ENCODE measurements around the gene ABCA10.
"Not testable (repeated sequence)": the region's sequence is repeated elsewhere in the genome, so short reads cannot be mapped to it uniquely, and the experiment has no call there.

The ABCA10 gene

DNA sequence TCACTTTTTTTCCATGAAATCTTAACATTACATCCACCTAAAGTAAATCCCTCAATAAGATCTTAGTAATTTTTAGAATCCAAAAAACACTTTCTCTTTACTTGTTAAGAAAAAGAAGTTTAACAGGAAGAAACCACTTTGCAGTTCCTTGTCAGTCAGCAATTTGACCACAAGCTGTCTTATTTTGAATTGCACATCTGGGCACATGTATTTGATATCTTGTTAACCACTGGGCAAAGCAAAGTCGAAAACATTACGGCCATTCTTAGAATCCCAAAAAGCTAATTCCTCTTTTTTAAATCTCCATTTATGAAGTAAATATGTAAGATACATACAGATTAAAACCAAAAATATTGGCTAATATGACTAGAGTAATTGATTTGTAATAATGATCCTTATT is 1.1 kb downstream of the ABCA10 start:
- no peak overlapping the region for H3K9ac ChIP-seq (ENCODE audit: low read depth, low read length)
- H3K9me3 ChIP-seq (ENCODE audit: insufficient read depth, low read depth, low read length) = no peaks in the 10 kb centered on the region
- H3K27me3 ChIP-seq (ENCODE audit: insufficient read depth, low read length) = no peaks in the 10 kb centered on the region
- H3K4me3 ChIP-seq (ENCODE audit: low read length) = no peak overlapping the region
- H3K27ac ChIP-seq (ENCODE audit: low read length) = no peak overlapping the region
- H3K36me3 ChIP-seq (ENCODE audit: insufficient read depth, low read depth, low read length) = no peaks in the 10 kb centered on the region
- no peaks in the 10 kb centered on the region for H3K4me1 ChIP-seq (ENCODE audit: insufficient read depth, low read length)

DNA sequence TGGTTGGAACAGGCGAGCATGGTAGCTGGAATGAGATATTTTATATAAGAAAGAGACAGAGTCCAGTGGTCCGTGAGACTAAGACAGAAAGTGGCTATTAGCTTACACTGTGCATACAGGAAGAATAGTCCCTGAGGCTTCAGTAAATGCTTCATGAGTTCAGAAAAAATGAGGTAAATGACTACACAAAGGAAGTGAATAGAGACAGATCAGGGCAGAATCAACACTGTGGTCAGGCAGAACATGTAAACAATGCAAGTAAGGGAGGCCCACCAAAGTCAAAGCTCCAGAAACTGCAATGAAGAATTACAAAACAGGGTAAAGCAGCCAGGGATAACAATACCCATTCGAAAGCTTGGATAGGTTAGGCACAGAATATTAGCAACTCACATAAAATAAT is 4.8 kb downstream of the ABCA10 start:
- Histone ChIP-seq H3K27me3 (ENCODE audit: insufficient read depth, low read length) (no peaks in the 10 kb centered on the region), H3K9ac (ENCODE audit: low read depth, low read length) (no peak overlapping the region), H3K4me3 (ENCODE audit: low read length) (no peak overlapping the region), H3K36me3 (ENCODE audit: insufficient read depth, low read depth, low read length) (no peaks in the 10 kb centered on the region), H3K27ac (ENCODE audit: low read length) (no peak overlapping the region), H3K9me3 (ENCODE audit: insufficient read depth, low read depth, low read length) (no peaks in the 10 kb centered on the region), H3K4me1 (ENCODE audit: insufficient read depth, low read length) (no peaks in the 10 kb centered on the region)

DNA sequence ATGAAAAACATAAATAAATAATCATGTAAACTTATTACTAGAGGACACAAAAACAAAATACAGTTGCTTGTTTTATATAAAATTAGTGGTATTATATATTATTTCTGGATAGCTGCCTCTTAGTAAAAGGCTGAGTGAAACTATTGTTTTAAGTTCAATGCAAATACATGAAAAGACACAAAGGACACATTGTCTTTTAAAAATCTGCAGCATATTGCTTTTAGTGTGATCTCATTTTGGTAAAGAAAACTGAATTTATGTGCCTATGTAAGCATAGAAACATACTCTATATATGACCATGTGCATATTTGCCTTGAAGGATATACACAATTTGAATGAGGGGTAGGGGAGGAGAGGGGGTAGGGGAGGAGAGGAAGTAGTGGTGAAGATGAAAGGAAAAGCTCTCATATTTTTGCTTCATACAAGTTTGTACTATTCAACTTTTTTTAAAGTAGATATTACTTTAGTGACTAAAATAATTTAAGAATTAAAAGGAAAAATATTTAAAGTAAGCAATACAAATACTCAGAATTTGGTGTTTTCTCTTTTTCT is 5.8 kb downstream of the ABCA10 start:
- no peaks in the 10 kb centered on the region for H3K4me1 ChIP-seq (ENCODE audit: insufficient read depth, low read length)
- H3K27me3 ChIP-seq (ENCODE audit: insufficient read depth, low read length) = no peaks in the 10 kb centered on the region
- H3K9me3 ChIP-seq (ENCODE audit: insufficient read depth, low read depth, low read length) = no peaks in the 10 kb centered on the region
- no peaks in the 10 kb centered on the region for H3K36me3 ChIP-seq (ENCODE audit: insufficient read depth, low read depth, low read length)
- no peak overlapping the region for H3K4me3 ChIP-seq (ENCODE audit: low read length)
- H3K9ac ChIP-seq (ENCODE audit: low read depth, low read length) = no peak overlapping the region
- no peak overlapping the region for H3K27ac ChIP-seq (ENCODE audit: low read length)

DNA sequence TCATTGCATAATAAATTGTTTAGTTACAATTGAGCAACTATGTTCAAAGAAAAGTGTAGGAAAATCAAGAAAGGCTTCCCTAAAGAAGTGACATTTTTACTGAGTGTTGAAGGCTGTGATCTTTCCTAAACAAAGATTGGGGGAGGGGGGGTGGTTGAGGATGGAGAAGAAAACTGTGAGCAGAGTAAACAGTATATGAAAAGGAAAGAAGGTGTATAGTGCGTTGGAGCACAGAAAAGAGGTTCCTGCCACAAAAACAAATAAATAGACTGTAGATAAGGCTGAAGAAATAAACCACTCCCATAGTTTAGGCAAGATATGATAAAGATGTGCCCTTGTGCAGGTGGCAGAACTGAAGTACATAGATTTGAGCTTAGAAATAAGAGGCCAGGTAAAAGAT is 8.5 kb downstream of the ABCA10 start:
- Histone ChIP-seq H3K9me3 (ENCODE audit: insufficient read depth, low read depth, low read length) (no peaks in the 10 kb centered on the region), H3K36me3 (ENCODE audit: insufficient read depth, low read depth, low read length) (no peaks in the 10 kb centered on the region), H3K4me1 (ENCODE audit: insufficient read depth, low read length) (no peaks in the 10 kb centered on the region), H3K27me3 (ENCODE audit: insufficient read depth, low read length) (no peaks in the 10 kb centered on the region), H3K4me3 (ENCODE audit: low read length) (no peak overlapping the region), H3K27ac (ENCODE audit: low read length) (no peak overlapping the region), H3K9ac (ENCODE audit: low read depth, low read length) (no peak overlapping the region)

DNA sequence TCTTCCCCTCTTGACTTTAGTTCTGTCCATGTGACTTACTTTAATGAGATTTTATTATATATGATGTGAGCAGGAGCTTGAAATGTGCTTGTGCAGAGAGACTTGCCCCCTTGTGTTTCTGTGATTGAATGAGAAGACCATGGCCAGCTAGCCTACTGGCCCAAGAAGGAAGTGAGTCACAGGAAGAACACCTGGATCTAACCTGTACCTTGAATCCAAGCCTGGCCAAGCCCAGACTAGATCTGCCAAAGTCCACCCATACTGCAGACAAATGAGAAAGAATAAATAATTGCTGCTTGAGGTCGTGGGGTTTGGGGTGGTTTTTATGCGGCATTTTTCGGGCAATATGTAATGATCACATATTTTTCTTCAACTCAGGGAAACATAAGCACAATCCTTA is 9.6 kb downstream of the ABCA10 start:
- Histone ChIP-seq H3K4me1 (ENCODE audit: insufficient read depth, low read length) (no peaks in the 10 kb centered on the region), H3K4me3 (ENCODE audit: low read length) (no peak overlapping the region), H3K27me3 (ENCODE audit: insufficient read depth, low read length) (no peaks in the 10 kb centered on the region), H3K9me3 (ENCODE audit: insufficient read depth, low read depth, low read length) (no peaks in the 10 kb centered on the region), H3K9ac (ENCODE audit: low read depth, low read length) (no peak overlapping the region), H3K27ac (ENCODE audit: low read length) (no peak overlapping the region), H3K36me3 (ENCODE audit: insufficient read depth, low read depth, low read length) (no peaks in the 10 kb centered on the region)

DNA sequence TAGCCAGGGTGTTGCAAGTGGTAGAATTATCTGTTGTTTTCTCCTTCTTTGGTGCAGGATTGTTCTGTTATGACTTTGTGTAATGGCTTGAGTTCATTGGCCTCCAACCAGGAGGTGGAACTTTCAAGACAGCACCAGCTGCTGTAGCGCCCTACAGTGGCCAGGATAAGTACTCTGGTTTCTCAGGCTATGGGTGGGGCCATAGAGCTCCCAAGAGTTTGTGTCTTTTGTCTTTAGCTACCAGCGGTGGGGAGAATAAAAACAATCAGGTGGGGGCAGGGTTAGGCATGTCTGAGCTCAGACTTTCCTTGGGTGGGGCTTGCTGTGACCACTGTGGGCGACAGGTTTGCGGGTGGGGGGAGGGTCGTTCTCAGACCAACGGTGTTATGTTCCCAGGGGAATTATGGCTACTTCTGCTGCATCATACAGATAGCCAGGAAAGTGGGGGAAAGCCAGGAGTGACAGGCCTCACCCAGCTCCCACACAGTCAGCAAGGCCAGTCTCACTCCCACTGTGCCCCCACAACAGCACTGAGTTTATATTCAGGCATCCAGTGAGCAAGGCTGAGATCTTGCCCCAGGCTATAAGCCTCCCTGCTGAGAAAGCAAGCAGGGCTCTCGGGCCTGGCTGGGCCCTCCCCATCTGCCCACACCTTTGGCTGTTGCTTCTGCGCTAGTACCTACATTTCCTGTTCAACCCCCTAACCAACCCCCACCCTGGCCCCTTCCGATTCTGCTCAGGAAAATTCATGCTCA is 15.4 kb downstream of the ABCA10 start:
- H3K27me3 ChIP-seq (ENCODE audit: insufficient read depth, low read length) = no peaks in the 10 kb centered on the region
- H3K9me3 ChIP-seq (ENCODE audit: insufficient read depth, low read depth, low read length) = no peaks in the 10 kb centered on the region
- no peak overlapping the region for H3K9ac ChIP-seq (ENCODE audit: low read depth, low read length)
- no peak overlapping the region for H3K27ac ChIP-seq (ENCODE audit: low read length)
- no peaks in the 10 kb centered on the region; the same call in 1 of the 2 replicates for H3K4me1 ChIP-seq (ENCODE audit: insufficient read depth, low read length)
- no peaks in the 10 kb centered on the region for H3K36me3 ChIP-seq (ENCODE audit: insufficient read depth, low read depth, low read length)
- H3K4me3 ChIP-seq (ENCODE audit: low read length) = no peak overlapping the region

DNA sequence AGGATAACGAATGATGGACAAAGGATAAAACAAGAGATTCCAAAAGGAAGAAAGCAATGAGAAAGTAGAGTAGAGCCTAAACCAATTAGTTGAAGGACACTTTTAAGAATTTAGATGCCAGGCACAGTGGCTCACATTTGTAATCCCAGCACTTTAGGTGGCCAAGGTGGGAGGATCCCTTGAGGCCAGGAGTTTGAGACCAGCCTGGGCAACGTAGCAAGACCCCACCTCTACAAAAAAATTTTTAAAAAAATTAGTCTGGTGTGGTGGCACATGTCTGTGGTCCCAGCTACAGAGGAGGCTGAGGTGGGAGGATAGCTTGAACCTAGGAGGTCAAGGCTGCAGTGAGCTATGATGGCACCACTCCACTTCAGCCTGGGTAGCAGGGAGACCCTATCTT is 20.0 kb downstream of the ABCA10 start:
- no peak overlapping the region for H3K4me3 ChIP-seq (ENCODE audit: low read length)
- no peaks in the 10 kb centered on the region; the same call in 1 of the 2 replicates for H3K4me1 ChIP-seq (ENCODE audit: insufficient read depth, low read length)
- H3K36me3 ChIP-seq (ENCODE audit: insufficient read depth, low read depth, low read length) = no peaks in the 10 kb centered on the region
- no peak overlapping the region for H3K9ac ChIP-seq (ENCODE audit: low read depth, low read length)
- no peak overlapping the region for H3K27ac ChIP-seq (ENCODE audit: low read length)
- H3K9me3 ChIP-seq (ENCODE audit: insufficient read depth, low read depth, low read length) = no peaks in the 10 kb centered on the region
- no peaks in the 10 kb centered on the region for H3K27me3 ChIP-seq (ENCODE audit: insufficient read depth, low read length)

DNA sequence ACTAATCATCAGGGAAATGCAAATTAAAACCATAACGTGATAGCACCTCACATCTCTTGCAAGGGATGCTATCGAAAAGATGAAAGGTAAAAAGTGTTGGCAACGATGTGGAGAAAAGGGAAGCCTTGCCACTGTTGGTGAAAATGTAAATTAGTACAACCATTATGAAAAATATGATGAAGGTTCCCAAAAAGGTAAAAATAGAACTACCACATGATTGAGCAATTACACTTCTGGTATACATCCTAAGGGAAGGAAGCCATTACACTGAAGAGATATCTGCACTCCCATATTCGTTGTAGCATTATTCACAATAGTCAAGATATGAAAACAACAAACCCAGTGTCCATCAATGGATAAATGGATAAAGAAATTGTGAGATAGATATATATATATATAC is 21.5 kb downstream of the ABCA10 start:
- no peaks in the 10 kb centered on the region for H3K4me1 ChIP-seq (ENCODE audit: insufficient read depth, low read length)
- H3K27me3 ChIP-seq (ENCODE audit: insufficient read depth, low read length) = no peaks in the 10 kb centered on the region
- H3K9me3 ChIP-seq (ENCODE audit: insufficient read depth, low read depth, low read length) = no peaks in the 10 kb centered on the region
- no peak overlapping the region for H3K9ac ChIP-seq (ENCODE audit: low read depth, low read length)
- H3K36me3 ChIP-seq (ENCODE audit: insufficient read depth, low read depth, low read length) = no peaks in the 10 kb centered on the region
- no peak overlapping the region for H3K27ac ChIP-seq (ENCODE audit: low read length)
- no peak overlapping the region for H3K4me3 ChIP-seq (ENCODE audit: low read length)

DNA sequence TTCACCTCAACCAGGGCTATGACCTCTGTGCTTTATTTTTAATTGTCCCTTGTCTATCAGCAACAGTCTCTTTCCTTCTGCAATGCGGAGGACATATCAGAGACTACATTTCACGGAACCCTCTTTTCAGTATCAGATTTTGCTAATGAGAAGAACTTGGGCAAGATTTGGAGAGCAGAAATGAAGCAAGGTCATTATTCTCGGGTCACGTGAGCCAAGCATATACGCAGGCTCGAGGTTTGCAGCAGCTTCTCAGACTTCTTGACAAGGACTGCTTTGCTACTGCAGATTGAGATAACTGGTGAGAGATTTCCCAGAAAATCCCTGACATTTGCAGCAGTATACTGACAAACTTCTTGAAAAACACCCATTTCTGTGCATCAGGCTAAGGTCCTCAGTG is 30.4 kb downstream of the ABCA10 start:
- no peak overlapping the region for H3K27ac ChIP-seq (ENCODE audit: low read length)
- H3K36me3 ChIP-seq (ENCODE audit: insufficient read depth, low read depth, low read length) = no peaks in the 10 kb centered on the region
- no peak overlapping the region for H3K4me3 ChIP-seq (ENCODE audit: low read length)
- no peaks in the 10 kb centered on the region for H3K9me3 ChIP-seq (ENCODE audit: insufficient read depth, low read depth, low read length)
- no peak overlapping the region for H3K9ac ChIP-seq (ENCODE audit: low read depth, low read length)
- no peaks in the 10 kb centered on the region for H3K4me1 ChIP-seq (ENCODE audit: insufficient read depth, low read length)
- no peaks in the 10 kb centered on the region for H3K27me3 ChIP-seq (ENCODE audit: insufficient read depth, low read length)

DNA sequence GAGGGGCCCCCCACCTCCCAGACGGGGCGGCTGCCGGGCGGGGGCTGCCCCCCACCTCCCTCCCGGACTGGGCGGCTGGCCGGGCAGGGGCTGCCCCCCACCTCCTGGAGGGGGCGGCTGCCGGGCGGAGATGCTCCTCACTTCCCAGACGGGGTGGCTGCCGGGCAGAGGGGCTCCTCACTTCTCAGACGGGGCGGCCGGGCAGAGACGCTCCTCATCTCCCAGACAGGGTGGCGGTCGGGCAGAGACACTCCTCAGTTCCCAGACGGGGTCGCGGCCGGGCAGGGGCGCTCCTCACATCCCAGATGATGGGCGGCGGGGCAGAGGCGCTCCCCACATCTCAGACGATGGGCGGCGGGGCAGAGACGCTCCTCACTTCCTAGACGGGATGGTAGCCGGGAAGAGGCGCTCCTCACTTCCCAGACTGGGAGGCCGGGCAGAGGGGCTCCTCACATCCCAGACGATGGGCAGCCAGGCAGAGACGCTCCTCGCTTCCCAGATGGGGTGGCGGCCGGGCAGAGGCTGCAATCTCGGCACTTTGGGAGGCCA is 32.4 kb downstream of the ABCA10 start:
- not testable (repeated sequence) for H3K36me3 ChIP-seq (ENCODE audit: insufficient read depth, low read depth, low read length); H3K9me3 ChIP-seq (ENCODE audit: insufficient read depth, low read depth, low read length); H3K9ac ChIP-seq (ENCODE audit: low read depth, low read length); H3K27ac ChIP-seq (ENCODE audit: low read length); H3K27me3 ChIP-seq (ENCODE audit: insufficient read depth, low read length); H3K4me1 ChIP-seq (ENCODE audit: insufficient read depth, low read length); H3K4me3 ChIP-seq (ENCODE audit: low read length)

DNA sequence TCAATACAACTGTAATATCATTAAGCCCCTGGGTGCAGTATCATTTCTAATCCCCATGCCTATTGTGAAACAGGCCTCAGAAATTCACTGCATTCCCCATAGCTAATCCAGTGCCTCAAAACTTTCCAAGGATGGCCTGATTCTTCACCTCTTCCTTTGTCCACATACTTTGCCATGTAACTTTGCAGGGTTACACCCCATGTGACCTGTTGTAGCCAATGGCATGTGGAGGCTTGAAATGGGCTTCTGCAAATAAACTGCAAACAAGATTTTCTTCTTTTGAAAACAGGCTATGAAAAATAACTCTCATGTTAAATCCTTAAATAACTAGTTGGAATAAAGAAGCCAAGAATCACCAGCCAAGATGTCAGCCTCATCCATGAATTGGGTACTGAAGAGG is 35.9 kb downstream of the ABCA10 start:
- Histone ChIP-seq H3K27me3 (ENCODE audit: insufficient read depth, low read length) (no peaks in the 10 kb centered on the region), H3K36me3 (ENCODE audit: insufficient read depth, low read depth, low read length) (no peaks in the 10 kb centered on the region), H3K4me3 (ENCODE audit: low read length) (no peak overlapping the region), H3K4me1 (ENCODE audit: insufficient read depth, low read length) (no peaks in the 10 kb centered on the region), H3K9me3 (ENCODE audit: insufficient read depth, low read depth, low read length) (no peaks in the 10 kb centered on the region), H3K9ac (ENCODE audit: low read depth, low read length) (no peak overlapping the region), H3K27ac (ENCODE audit: low read length) (no peak overlapping the region)

DNA sequence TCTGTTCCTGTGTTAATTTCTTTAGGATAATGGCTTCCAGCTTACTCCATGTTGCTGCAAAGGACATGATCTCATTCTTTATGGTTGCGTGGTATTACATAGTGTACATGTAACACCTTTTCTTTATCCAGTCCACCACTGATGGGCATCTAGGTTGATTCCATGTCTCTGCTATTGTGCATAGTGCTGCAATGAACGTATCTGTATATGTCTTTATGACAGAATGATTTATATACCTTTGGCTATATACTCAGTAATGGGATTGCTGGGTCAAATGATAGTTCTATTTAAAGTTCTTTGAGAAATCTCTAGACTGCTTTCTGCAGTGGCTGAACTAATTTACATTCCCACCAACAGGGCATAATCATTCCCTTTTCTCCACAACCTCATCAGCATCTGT is 39.8 kb downstream of the ABCA10 start:
- H3K4me1 ChIP-seq (ENCODE audit: insufficient read depth, low read length) = no peaks in the 10 kb centered on the region
- no peak overlapping the region for H3K9ac ChIP-seq (ENCODE audit: low read depth, low read length)
- H3K27me3 ChIP-seq (ENCODE audit: insufficient read depth, low read length) = no peaks in the 10 kb centered on the region
- no peaks in the 10 kb centered on the region for H3K36me3 ChIP-seq (ENCODE audit: insufficient read depth, low read depth, low read length)
- H3K9me3 ChIP-seq (ENCODE audit: insufficient read depth, low read depth, low read length) = no peaks in the 10 kb centered on the region
- no peak overlapping the region for H3K27ac ChIP-seq (ENCODE audit: low read length)
- H3K4me3 ChIP-seq (ENCODE audit: low read length) = no peak overlapping the region
